GM03348 (cell line): ENCODE data around the gene MYCBPAP.

Source experiments
- DNase-seq: peaks from one replicate; pipeline ENCODE4 v3.0.0; 2012; ENCODE audit warnings: low spot score

MYCBPAP gene

DNA sequence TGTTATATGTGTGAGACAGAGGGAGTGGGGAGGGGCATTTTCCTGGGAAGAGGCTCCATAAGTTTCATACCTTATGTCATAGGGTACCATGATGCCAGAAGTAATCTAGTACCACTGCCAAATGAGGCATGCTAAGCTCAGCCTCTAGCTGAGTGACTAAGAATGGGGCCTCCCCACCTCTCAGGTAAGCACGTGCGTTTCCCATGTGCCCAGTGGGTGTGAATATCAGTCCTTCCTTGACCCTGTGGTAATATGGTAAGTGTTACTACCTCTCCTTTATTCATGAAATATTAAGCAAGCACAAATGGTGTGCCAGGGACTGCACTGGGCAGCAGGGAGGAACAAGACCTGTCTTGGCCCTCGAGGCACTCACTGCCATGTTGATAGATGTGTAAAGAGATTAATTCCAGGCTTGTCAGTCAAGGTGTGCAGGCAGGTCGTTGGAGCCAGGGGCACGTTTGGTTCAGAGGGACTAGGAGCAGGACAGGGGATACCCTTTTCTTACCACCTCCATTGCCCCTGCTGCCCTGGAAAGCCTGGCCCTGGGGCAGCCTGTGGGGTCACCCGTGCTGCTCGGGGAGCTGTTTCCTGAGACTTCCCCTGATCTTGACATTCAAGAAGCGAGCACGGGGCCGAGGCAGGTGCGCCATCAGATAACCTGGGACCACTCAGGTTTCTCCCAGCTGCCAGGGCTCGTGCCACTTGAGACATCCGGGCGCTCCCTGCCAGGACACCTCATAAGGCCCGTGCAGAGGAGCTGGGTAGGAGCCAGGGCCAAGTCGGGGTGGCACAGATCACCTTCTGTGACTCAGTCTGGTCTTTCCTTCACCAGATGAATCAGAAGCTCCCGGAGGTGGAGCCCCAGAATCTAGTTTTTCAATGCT is 20.8 kb upstream of the MYCBPAP start:
- no peak for DNase-seq

DNA sequence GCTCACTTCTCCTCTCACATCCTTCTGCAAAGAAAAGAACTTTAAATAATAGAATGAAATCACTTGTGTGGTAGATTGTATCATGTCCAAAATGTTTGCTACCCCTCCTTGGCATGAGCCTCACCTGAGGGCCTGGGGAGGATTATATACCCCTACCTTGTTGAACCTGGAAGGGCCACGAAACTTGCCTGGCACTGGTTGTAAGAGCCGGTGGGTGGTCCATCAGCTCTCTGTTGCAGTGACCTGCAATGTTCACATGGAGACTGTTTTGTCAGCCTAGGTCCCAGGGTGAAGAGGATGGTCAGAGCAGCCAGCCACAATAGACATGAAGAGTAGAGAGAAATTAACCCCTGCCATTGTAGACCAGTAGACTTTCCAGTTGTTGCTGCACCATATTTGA is 19.4 kb upstream of the MYCBPAP start:
- no peak for DNase-seq

DNA sequence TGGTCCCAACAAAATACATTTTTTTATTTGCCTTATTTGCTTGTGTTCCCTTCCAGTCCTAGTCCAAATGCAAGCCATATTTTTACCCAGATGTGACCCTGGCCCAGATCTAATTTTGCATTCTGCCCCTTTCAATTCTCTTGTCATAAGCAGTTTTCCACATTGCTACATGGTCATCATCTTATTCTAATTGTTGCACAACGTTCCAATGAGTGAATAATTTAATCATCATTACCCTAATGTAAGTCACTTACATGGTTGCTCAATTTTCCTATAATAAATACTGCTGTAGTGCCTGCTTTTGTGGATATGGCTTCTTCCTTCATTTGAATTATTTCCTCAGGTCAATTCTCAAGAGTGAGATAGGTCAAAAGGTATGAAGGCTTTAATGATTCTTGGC is 16.7 kb upstream of the MYCBPAP start:
- DNase-seq = no peak

DNA sequence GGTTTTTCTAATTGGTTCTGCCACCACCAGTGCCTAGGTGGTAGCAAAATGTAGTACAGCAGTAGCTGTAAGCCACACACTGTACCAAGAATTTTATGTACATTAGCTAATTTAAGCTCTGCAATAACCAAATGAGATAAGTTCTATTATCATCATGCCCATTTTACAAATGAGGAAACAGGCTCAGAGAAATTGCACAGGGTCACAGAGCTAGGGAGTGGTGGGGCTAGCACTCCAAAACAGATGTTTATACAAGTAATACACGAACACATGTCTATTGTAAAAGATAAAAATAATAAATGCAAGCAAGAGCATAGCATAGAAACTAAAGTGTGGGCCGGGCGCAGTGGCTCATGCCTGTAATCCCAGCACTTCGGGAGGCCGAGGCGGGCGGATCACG is 16.0 kb upstream of the MYCBPAP start:
- no peak for DNase-seq

DNA sequence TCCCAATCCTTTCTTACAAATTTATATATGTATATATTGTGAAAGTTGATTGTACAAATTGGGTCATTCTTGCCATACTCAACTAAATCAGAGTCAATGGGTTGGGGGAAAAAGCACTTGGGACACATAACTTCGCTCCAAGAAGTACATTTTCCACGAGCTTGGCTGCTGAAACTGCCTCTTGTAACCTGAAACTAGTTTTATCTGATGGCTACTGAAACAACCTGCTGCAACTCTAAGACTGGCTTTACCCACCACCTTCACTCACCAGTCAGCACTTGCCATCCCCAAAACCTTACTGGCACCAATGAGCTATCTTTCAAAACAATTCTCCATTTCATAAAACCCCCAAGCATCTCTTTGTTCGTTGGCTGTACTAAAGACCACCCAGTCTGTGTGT is 14.5 kb upstream of the MYCBPAP start:
- no peak for DNase-seq

DNA sequence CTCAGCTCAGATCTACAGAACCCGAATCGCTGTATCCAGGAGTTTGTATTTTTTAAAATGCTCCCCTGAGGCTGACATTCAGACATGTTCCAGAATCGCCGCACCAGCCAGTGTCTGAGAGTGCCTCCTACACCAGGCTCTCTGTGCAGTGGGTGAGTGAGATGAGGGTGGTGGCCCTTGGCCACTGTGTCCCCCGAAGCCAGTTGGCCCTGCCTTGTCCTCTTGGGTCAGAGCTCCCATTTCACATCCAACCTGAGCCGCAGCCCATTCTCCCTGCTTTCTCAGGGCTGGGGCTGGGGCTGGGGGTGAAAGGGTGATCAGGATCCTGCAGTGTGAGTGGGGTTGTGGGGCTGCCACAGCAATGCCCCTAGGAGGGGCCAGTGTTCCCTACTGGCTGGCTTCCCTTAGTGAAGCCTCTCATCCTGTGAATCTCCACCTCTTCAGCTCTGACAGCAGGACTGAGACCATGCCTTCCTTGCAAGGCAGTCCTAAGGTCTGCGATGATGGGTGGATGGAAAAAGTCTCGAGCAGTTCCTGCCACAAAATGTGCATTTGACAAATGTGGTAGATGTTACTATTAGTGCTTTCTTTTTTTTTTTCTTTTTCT is 12.9 kb upstream of the MYCBPAP start:
- DNase-seq = no peak

DNA sequence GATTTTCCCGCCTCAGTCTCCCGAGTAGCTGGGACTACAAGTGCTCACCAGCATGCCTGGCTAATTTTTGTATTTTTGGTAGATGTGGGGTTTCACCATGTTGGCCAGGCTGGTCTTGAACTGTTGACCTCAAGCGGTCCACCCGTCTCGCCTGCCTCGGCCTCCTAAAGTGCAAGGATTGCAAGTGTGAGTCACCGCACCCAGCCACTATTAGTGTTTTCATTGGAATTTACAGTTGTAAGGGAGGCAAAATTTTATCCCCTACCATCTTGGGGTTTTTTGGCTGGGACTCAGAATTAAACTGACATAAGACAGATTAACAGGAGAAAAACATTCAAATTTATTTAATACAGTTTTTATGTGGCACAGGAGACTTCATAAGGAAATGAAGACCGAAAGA is 12.3 kb upstream of the MYCBPAP start:
- DNase-seq = no peak

DNA sequence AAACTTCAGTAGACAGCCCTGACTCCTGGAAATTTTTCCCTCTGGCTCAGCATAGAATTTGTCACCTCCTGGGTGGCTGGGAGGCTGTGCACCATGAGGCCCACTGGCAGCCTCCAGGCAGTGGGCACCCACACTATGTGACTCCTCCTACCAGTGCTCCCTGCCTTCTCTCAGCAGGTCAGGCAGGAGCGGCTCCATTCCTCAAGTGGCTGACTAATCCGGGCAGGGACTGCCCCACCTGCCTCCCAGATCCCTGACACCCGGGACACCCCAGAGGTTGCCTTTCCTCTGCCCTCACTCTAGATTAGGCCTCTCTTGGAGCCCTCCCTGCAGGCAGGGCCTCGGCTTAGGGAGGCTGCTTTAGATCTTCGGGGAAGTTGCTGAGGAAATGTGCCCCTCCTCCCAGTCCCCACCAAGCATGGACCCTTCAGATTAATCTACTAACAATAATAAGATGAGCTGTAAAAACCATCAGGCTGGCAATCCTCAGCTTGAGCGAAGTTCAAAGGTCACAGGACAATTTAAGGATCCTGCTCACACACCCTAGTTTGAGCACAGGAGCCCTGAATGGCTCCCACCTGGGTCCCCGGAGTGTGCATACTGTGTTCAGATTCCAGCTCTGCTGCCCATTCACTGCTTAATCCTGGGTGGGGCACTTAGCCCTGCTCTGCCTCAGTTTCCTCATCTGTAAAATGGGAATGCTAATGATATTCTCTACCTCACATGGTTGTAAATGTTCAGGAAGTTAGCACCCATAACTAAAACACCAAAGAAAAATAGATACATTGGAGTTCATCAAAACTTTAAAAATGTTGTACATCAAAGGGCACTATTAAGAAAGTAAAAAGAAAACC is 10.0 kb upstream of the MYCBPAP start:
- no peak for DNase-seq

DNA sequence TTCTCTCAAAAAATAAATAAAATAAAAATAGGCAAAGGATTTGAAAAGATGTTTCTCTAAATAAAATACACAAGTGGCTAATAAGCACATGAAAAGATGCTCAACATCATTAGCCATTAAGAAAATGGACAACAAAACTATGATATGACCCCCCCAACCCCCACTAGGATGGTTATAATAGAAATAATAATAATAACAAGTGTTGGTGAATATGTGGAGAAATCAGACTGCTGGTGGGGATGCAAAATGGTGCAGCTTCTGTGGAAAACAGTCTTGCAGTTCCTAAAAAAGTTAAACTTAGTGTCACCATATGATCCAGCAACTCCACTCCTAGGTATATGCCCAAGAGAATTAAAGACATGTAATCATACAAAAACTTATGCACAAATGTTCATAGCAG is 9.0 kb upstream of the MYCBPAP start:
- no peak for DNase-seq

DNA sequence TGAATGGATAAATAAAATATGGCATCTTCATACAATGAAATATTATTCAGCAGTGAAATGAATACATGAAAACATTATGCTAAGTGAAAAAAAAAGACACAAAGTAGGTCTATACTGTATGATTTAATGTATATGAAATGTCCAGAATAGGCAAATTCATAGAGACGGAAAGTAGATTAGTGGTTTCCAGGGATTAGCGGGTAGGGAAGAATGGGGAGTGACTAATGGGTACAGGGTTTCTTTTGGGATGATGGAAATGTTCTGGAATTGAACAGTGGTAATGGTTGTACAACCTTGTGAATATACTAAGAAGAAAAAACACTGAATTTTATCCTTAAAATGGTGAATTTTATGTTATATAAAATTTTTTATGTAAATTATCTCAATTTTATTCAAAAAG is 8.5 kb upstream of the MYCBPAP start:
- no peak for DNase-seq

DNA sequence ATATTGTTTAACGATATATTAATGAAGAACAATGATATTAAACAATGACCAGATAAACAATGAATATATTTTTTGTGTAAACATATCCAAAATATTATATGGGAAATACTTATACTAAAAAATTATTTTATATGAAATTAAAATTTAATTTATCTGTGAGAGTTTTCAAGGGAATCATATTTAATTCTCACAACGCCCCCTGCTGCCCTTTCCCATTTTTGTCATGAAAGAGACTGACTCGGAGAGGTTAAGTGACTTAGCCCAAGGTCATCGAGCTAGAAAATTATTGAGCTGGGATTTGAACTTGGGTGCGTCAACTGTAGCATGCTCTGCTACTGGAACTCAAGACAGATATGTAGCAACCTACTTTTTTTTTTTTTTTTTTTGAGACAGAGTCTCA is 7.2 kb upstream of the MYCBPAP start:
- no peak for DNase-seq

DNA sequence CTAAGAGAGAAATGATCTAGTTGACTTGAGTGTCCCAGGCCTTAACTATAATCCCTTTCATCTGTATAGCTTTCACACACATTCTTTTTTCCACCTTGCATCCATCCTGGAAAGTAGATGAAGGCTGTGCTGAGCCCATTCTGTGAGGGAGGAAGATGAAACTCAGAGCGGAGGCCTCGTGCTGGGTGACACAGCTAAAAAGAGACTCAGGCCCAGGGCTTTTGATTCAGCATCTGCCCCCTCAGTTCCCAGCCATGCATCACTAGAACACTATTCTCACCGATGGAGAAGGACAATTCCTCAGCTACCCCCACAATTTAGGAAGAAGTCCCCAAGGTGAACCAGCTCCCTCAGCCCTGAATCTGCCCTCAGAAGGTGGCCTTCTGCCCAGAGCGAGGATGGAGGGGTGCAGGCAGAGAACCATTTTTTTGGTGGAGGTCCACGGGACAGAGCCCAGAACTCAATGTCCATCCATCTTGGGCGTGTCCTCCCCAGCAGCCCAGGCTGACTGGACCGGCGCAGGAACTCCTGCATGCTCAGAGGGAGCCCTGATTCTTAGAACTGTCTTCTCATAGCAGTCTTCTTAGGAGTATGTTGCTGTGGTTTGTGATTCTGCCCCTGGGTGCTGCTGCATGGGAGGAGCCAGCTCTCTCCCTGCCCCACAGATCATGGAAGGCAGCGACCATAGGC is 5.8 kb upstream of the MYCBPAP start:
- DNase-seq = no peak

DNA sequence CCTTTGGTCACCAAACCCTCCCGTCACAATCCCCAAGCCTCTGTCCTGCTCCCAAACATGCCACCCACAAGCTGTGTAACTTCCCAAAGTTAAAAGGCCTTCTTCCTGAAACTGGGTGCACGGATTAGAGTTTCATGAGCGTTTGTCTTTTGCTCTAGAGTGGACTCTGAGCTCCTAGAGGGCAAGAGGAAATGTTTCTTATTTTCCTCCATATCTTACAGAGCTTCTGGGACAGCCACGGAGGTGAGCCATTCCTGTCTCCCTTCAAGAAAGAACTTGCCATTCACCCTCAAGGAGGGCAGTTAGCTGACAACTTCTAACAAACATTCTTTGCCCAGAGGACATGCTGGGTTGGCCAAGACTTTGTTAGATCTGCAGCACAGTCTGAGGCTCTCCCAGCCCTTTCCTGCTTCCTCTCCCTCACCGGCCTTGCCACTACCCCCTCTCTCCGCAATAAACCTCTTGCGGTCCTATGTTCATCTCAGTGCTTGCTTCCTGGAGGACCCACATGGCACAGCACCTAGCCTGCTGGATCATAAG is 2.6 kb upstream of the MYCBPAP start:
- no peak for DNase-seq

DNA sequence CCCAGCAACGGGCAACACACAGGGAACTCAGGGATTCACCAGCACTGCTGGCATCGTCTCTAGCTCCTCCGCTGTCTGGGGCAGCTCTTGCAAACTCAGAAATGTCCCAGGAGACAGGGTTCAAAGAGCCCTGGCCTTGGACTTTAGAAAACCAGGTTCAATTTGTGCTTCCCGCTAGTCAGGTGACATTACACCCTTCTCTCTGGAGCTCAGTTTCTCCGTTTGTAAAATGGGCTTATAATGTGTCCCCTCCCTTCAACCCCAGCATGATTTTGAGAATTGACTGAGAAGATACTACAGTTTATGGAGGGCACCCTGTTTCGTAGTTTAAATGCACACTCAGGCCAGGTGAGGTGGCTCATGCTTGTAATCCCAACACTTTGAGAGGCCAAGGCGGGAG is 1.9 kb upstream of the MYCBPAP start:
- no peak for DNase-seq

DNA sequence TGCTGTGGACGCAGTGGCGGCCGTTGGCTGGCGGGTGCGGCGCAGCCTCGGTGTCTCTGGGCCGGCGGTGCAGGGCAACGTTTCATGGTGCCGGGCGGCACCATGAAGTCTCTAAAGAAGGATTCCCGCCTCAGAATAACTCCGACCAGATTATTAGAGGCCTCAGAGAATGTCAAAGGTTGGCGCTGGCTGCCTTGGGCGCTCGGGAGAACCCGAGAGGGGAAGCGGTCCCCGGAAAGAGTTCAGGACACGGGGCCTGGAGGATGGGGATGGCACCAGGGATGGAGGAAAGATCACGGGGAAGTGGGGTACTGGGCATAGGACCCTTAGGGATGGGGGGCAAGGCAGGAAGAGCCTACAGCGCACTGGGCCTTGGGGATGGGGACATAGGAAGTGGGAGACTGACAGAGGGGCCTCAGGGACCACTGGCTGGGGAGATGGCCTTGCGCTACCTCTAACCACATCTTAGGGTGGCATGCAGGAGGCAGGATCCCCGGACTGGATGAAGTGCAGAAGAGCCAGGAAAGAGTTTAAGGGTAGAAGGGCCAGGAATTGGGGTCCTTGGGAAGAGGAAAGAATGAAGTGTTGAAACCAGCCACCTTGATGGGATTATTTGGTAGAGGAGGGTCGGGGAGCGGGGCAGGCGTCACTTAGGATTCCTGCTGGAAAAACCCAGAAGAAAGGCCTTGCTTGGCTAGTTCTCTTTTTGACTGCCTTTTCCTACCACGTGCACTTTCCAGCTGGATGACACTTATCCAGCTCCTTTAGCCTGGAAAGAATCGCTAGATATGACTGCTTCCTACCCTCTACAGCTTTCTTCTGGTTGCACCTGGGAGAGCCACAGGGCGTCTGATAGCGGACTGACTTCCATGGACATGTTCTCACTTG is 578 bp downstream of the MYCBPAP start:
- no peak for DNase-seq

DNA sequence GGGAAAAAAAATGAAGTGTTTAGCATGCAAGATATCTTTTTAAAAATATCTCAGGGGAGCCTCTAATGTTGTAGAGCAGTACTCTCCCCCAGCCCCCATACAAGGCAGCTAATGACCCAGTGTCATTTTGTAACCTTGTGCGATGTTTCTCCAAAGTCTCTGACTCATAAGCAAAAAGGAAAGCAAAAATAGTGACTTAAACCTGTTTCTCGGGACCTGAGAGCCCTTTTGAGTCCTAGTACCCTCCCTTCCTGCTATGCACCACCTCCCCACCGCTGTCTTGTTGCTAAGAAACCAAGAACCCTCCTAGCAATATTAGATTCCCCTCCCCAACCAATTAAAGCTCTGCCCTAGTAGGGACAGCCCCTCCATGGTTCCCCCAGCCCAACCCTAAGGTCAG is 2.8 kb downstream of the MYCBPAP start:
- no peak for DNase-seq

DNA sequence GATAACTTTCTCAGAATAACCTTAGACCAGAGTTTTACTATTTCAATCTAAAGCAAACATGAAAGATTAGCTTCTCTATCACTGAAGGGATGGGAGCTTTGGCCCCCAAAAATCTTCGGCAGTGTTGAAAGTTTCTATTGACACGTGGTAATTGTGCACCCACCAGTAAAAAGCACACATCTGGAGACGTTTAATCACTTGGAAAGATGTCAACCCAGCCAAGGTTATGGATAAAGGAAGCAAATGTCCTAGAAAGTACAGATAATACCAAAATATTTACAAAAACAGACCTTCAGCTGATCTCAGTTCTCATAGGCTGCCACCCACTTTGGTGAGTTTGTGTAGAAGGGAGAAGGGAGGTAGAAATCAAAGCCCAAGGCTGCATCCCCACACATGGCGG is 5.3 kb downstream of the MYCBPAP start:
- DNase-seq = no peak

DNA sequence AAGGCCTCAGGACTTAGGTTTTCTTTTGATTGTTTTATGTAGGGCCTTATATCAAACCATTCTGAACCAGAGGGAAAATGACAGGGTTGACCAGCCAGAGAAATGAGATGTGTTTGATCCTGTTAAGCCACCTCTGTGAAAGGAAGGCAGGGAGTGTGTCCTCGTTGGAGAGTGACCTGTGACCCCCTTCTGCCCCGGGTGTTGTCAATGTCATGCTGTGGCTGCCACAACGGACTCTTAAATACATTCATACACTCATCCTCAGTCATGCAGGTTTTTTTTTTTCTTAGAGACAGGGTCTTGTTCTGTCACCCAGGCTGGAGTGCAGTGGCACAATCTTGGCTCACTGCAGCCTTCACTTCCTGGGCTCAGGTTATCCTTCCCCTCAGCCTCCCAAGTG is 6.1 kb downstream of the MYCBPAP start:
- no peak for DNase-seq

DNA sequence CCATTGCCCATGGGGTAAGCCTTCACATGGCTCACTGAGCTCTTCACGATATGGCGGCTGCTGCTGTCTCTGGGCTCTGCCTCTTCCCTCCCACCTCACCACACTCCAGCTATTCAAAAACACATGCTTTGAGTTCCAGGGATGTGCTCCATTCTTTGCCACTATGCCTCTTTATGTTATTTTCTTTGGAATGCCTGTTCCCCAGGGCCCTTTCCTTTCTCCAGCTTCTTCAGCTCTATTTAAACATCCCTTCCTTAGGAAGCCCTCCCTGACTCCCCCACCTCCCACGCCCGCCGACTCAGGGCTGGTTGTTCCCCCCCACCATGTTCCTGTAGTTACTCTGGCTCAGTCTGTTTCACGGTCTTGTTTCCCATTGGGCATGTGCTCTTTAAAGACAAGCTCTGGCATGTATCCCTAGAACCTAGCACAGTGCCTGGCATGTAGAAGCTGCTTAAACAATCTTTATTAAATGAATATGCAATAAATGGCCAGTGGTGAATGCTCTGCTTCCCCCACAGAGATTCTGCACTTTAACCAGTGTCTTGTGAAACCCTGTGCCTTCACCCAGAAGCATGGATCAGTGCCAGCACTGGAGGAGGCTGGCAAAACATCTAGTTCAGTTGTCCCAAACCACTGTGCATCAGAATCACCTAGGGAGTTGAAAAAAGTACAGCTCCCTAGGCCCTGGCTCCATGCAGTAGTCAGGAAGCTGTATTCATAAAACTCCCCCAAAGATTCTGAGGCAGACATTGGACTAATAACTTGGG is 6.9 kb downstream of the MYCBPAP start:
- DNase-seq = peak; percentile 62

DNA sequence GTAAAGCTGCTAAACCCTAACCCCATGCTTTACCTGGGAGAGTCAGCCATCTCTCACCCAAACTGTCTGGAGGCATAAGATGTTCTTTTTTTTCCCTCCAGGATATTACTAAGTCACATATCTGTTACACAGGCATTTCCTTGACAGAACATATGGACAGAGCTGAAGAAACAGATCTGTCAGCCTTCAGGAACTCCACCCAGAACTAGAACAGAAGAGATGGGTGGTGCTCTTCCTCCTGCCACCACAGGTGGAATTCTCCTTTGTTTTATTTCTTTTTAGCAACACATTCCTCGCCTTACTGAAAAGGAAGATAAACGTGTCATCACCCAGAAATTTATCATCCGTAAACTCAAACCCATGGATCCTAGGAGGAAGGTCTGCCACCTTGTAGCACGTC is 8.8 kb downstream of the MYCBPAP start:
- DNase-seq = no peak
